Liver (tissue), 9 donors: ENCODE results near the gene LRIG1. TPM values are rescaled to one million over a fixed set of nuclear protein-coding genes. Genes with fewer than 3 reads are reported as not detected.

ENCODE experiments used
- DNase-seq: peaks from one replicate; pipeline ENCODE4 v3.0.0-alpha.2; 2017; ENCODE audit warnings: low spot score
- H3K27ac ChIP-seq, 2 donors: one replicate each; pipeline ENCODE4 v1.7.0; 2013; ENCODE audit warnings: inconsistent platforms in 2 of 2, low read length in 2 of 2, control low read depth in 1 of 2, low read depth in 1 of 2, mild to moderate bottlenecking in 1 of 2
- H3K27me3 ChIP-seq, 4 donors: one replicate each; pipeline versions ENCODE4 v1.6.1 to v1.7.0; 2013; ENCODE audit warnings: low read length in 3 of 4, inconsistent platforms in 1 of 4, mild to moderate bottlenecking in 1 of 4, moderate library complexity in 1 of 4; ENCODE audit not compliant: control insufficient read depth in 4 of 4, insufficient read depth in 4 of 4
- H3K36me3 ChIP-seq, 4 donors: one replicate each; pipeline versions ENCODE4 v1.6.1 to v1.7.0; 2013; ENCODE audit warnings: low read length in 3 of 4, mild to moderate bottlenecking in 3 of 4, low read depth in 1 of 4, moderate library complexity in 1 of 4; ENCODE audit not compliant: control insufficient read depth in 4 of 4, insufficient read depth in 3 of 4
- H3K4me1 ChIP-seq, 4 donors: one replicate each; pipeline versions ENCODE4 v1.6.1 to v1.7.0; 2013; ENCODE audit warnings: low read length in 3 of 4, mild to moderate bottlenecking in 3 of 4, moderate library complexity in 1 of 4; ENCODE audit not compliant: control insufficient read depth in 4 of 4, insufficient read depth in 4 of 4
- H3K4me3 ChIP-seq, 3 donors: one replicate each; pipeline versions ENCODE4 v1.6.1 to v1.7.0; 2013; ENCODE audit warnings: low read length in 3 of 3, control low read depth in 1 of 3, low read depth in 1 of 3, mild to moderate bottlenecking in 1 of 3
- H3K9ac ChIP-seq, 2 donors: one replicate each; pipeline ENCODE4 v1.7.0; 2013; ENCODE audit warnings: low read length in 2 of 2, mild to moderate bottlenecking in 2 of 2, moderate library complexity in 2 of 2, control low read depth in 1 of 2, low read depth in 1 of 2
- H3K9me3 ChIP-seq, 4 donors: one replicate each; pipeline versions ENCODE4 v1.6.1 to v1.7.0; 2013; ENCODE audit warnings: low read length in 3 of 4; ENCODE audit not compliant: control insufficient read depth in 4 of 4
- CTCF ChIP-seq: fragments of 150-350 bp; IDR thresholded peaks from 2 replicates; pipeline ENCODE4 v1.5.1; 2017; ENCODE audit warnings: improper control_type of control experiment, low read depth, low read length; ENCODE audit not compliant: missing input control
- EGR1 ChIP-seq, 2 donors: IDR thresholded peaks; 2 replicates each; pipeline ENCODE4 v1.6.1; 2016 to 2018; ENCODE audit warnings: antibody characterized with exemption in 2 of 2, low read depth in 2 of 2
- HNF4A ChIP-seq, 2 donors: conservative IDR thresholded peaks; 2 replicates each; pipeline ENCODE4 v1.6.1; 2016; ENCODE audit warnings: antibody characterized with exemption in 2 of 2, mild to moderate bottlenecking in 2 of 2
- JUND ChIP-seq, 2 donors: IDR thresholded peaks; 2 replicates each; pipeline ENCODE4 v1.6.1; 2016; ENCODE audit warnings: antibody characterized with exemption in 2 of 2
- NR2F2 ChIP-seq: IDR thresholded peaks from 2 replicates; pipeline ENCODE4 v1.6.1; 2016; ENCODE audit warnings: antibody characterized with exemption
- RAD21 ChIP-seq, 2 donors: IDR thresholded peaks; 2 replicates each; pipeline ENCODE4 v1.6.1; 2016; ENCODE audit warnings: antibody characterized with exemption in 2 of 2, mild to moderate bottlenecking in 2 of 2
- REST ChIP-seq: IDR thresholded peaks from 2 replicates; pipeline ENCODE4 v1.6.1; 2016; ENCODE audit warnings: antibody characterized with exemption, mild to moderate bottlenecking
- RXRA ChIP-seq, 2 donors: IDR thresholded peaks; 2 replicates each; pipeline ENCODE4 v1.6.1; 2017 to 2018; ENCODE audit warnings: antibody characterized with exemption in 2 of 2, mild to moderate bottlenecking in 1 of 2
- YY1 ChIP-seq: IDR thresholded peaks from 2 replicates; pipeline ENCODE4 v1.6.1; 2016; ENCODE audit warnings: antibody characterized with exemption, mild to moderate bottlenecking
- WGBS: extraction: QIAGEN DNeasy Blood & Tissue Kit; methylation state at CpG from one replicate; pipeline ENCODE4 v1.1.7; 2013; 5-methylcytosine and 5-hydroxymethylcytosine counted together
- polyA plus RNA-seq, 2 donors: library from polyadenylated mRNA; stranded (reverse) in 1 of 2; unstranded in 1 of 2; fragments of 200-250 nt in 1 of 2; fragments of >200 nt in 1 of 2; fragmentation: Nextera tagmentation in 1 of 2; extraction: Ambion mirVana in 1 of 2; gene quantifications; one replicate each; pipeline versions ENCODE4 v1.2.1 to v1.2.3, GENCODE V29; 2013 to 2015
- total RNA-seq, 2 donors: library from RNA; depleted of rRNA; stranded (reverse); fragments of >200 nt; gene quantifications; one replicate each; pipeline ENCODE4 v1.2.3, GENCODE V29; 2014
- TF ChIP-seq, protein P1 (sequence below): IDR thresholded peaks from 2 replicates; pipeline ENCODE4 v1.6.1; 2016; ENCODE audit warnings: antibody characterized with exemption
- donor health status: healthy.
- donor health status: healthy.
- donor health status: healthy.
- donor health status: healthy.
- donor health status: healthy.

Gene LRIG1
- total and polyA plus RNA-seq, 4 donors, result 9.4 to 48.9 (median 12.9) TPM

DNA sequence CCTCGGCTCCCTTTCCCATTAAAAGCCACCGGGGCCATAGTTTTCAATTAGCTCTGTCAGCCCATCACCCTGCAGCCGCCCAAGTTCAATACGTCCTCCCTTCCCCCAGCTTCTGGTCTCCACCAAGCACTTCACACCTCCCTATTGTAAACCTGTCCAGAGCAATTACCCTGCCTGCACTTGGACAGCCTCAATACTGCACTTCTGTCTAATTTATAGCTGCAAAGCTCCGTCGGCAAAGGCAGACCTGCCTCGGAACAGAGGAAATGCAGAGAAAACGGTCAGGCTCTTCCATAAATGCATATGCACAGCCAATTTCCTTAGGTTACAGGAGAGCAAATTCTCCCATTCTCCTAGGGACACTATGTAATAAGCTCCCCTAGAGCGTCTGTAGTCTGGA is 21.9 kb downstream of the LRIG1 start:
- no peaks in the 10 kb centered on the region for H3K36me3 ChIP-seq
- WGBS, result 84% methylated on average over 9 of the region's 9 CpGs
- TF ChIP-seq NR2F2 (no peak), RXRA (IDR thresholded peaks at IDR 0.05) (no peak), CTCF (no peak), HNF4A (conservative IDR thresholded peaks at IDR 0.05) (no peak), EGR1 (IDR thresholded peaks at IDR 0.05; ENCODE audit: low read depth in 2 of 2) (no peak), REST (no peak), RAD21 (IDR thresholded peaks at IDR 0.05) (no peak), JUND (IDR thresholded peaks at IDR 0.05) (no peak)
- TF ChIP-seq, protein P1, sequence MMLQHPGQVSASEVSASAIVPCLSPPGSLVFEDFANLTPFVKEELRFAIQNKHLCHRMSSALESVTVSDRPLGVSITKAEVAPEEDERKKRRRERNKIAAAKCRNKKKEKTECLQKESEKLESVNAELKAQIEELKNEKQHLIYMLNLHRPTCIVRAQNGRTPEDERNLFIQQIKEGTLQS, result no peak
- peaks cover 29 to 71% (median 62%) of the 10 kb centered on the region in 4 donors for H3K4me1 ChIP-seq
- no peak overlapping the region for H3K4me3 ChIP-seq
- no peaks in the 10 kb centered on the region for H3K9me3 ChIP-seq
- H3K27ac ChIP-seq, result no peak overlapping the region
- no peak for DNase-seq
- no peaks in the 10 kb centered on the region for H3K27me3 ChIP-seq
- H3K9ac ChIP-seq, result no peak overlapping the region

DNA sequence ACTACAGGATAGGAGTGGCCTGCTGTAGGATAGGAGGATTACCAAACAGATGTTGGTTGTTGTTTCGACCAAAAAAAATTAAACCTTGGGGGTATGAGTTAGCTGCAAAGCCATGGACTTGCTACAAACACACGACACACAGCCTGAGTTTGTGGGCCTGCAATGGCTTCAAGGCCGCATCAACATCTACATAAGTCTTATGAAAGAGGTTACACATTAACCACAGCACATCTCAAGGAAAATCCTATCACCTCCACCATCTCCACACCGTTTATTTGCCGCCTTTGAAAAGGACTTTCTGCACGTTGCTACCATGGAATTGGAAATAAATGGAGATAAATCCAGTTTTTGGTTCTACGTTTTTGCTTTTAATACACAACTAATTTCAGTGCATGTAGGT is 23.0 kb downstream of the LRIG1 start:
- Histone ChIP-seq H3K27ac (no peak overlapping the region), H3K4me3 (no peak overlapping the region), H3K9me3 (no peaks in the 10 kb centered on the region), H3K4me1 (peaks cover 29 to 70% (median 61%) of the 10 kb centered on the region in 4 donors), H3K36me3 (no peaks in the 10 kb centered on the region), H3K9ac (no peak overlapping the region), H3K27me3 (no peaks in the 10 kb centered on the region)
- DNase-seq, result no peak
- 84% methylated on average over 7 of the region's 7 CpGs for WGBS
- TF ChIP-seq REST (no peak), YY1 (no peak), JUND (IDR thresholded peaks at IDR 0.05) (no peak)
